CD4-positive, alpha-beta T cell (primary cell): Measurements from ENCODE around the gene STAG3. TPM values are rescaled to one million over a fixed set of nuclear protein-coding genes. Genes with fewer than 3 reads are reported as not detected.

Experiments used
- ATAC-seq: fragments of 200-7000 bp; cut with Tn5 transposase; one replicate; pipeline ENCODE4 v1.10.0; 2022; ENCODE audit warnings: mild to moderate bottlenecking; ENCODE audit not compliant: poor library complexity
- CTCF ChIA-PET: fragments of 350-600 bp; sonication (Branson Sonifier 250); formaldehyde crosslinking; loops from one replicate; lab custom pipeline; 2021; ENCODE audit warnings: antibody characterized with exemption, inconsistent platforms; lab: Charles Lee
- POLR2A ChIA-PET: fragments of 350-600 bp; sonication (Branson Sonifier 250); formaldehyde crosslinking; loops from one replicate; lab custom pipeline; 2021; ENCODE audit warnings: antibody characterized with exemption, inconsistent platforms; lab: Charles Lee
- DNase-seq, 14 experiments: peaks; one replicate each; pipeline ENCODE4 v3.0.0-alpha.2; 2013 to 2020; ENCODE audit warnings: mixed read lengths in 2 of 14
- H3K27ac ChIP-seq, 2 donors: one replicate each; pipeline versions ENCODE4 v1.5.1 to v1.7.0; 2013; ENCODE audit warnings: low read length in 2 of 2, low read depth in 1 of 2, mild to moderate bottlenecking in 1 of 2
- H3K27me3 ChIP-seq, 2 experiments: 1 replicate in 1 of 2; 2 replicates in 1 of 2; pipeline versions ENCODE4 v1.6.1 to v1.7.0; 2013; ENCODE audit warnings: low read length in 2 of 2, control low read depth in 1 of 2, mild to moderate bottlenecking in 1 of 2, moderate library complexity in 1 of 2; ENCODE audit not compliant: insufficient read depth in 2 of 2, control insufficient read depth in 1 of 2
- H3K36me3 ChIP-seq: one replicate; pipeline ENCODE4 v1.6.1; 2013; ENCODE audit warnings: low read length, control low read depth; ENCODE audit not compliant: insufficient read depth
- H3K4me1 ChIP-seq: one replicate; pipeline ENCODE4 v1.6.1; 2013; ENCODE audit warnings: low read length, control low read depth; ENCODE audit not compliant: insufficient read depth
- H3K4me3 ChIP-seq: one replicate; pipeline ENCODE4 v1.5.1; 2013; ENCODE audit warnings: mild to moderate bottlenecking, low read length, moderate library complexity
- H3K9me3 ChIP-seq, 2 experiments: 1 replicate in 1 of 2; 2 replicates in 1 of 2; pipeline versions ENCODE4 v1.6.1 to v1.7.0; 2013; ENCODE audit warnings: low read length in 2 of 2, mild to moderate bottlenecking in 2 of 2, control low read depth in 1 of 2, moderate library complexity in 1 of 2; ENCODE audit not compliant: control insufficient read depth in 1 of 2, insufficient read depth in 1 of 2
- H3K27ac Mint-ChIP-seq: one replicate; pipeline ENCODE4 v1.8.0; 2020; ENCODE audit warnings: mixed read lengths
- H3K27me3 Mint-ChIP-seq: one replicate; pipeline ENCODE4 v1.8.0; 2021; ENCODE audit warnings: mixed read lengths
- H3K36me3 Mint-ChIP-seq: one replicate; pipeline ENCODE4 v1.8.0; 2021; ENCODE audit warnings: low read depth, mixed read lengths
- H3K4me1 Mint-ChIP-seq: one replicate; pipeline ENCODE4 v1.8.0; 2021; ENCODE audit warnings: low read depth, mixed read lengths
- H3K4me3 Mint-ChIP-seq: one replicate; pipeline ENCODE4 v1.8.0; 2020; ENCODE audit warnings: mild to moderate bottlenecking, mixed read lengths
- H3K9me3 Mint-ChIP-seq: one replicate; pipeline ENCODE4 v1.8.0; 2020; ENCODE audit warnings: mixed read lengths
- intact Hi-C, 2 experiments: fragments of 100-400 bp; cut with DNase I in 1 of 2; cut with micrococcal nuclease in 1 of 2; formaldehyde crosslinking; loops; one replicate each; pipeline versions ENCODE4 v1.15.1 to v1.9.0; 2023 to 2025; cut with DNase I, micrococcal nuclease
- total RNA-seq, 174 experiments: library from RNA in 2 of 174; stranded (reverse) in 2 of 174; gene quantifications; one replicate each; pipeline ENCODE4 v1.2.3 and lab custom pipeline; 2021 to 2026
- TF ChIP-seq, protein P1 (sequence below): fragments of 200-600 bp; IDR thresholded peaks from one replicate; pipeline ENCODE4 v1.8.0; 2022; ENCODE audit warnings: antibody characterized with exemption, mild to moderate bottlenecking

The STAG3 gene
- total RNA-seq, 2 experiments from 2014 or later: 4.0 to 5.5 TPM

DNA sequence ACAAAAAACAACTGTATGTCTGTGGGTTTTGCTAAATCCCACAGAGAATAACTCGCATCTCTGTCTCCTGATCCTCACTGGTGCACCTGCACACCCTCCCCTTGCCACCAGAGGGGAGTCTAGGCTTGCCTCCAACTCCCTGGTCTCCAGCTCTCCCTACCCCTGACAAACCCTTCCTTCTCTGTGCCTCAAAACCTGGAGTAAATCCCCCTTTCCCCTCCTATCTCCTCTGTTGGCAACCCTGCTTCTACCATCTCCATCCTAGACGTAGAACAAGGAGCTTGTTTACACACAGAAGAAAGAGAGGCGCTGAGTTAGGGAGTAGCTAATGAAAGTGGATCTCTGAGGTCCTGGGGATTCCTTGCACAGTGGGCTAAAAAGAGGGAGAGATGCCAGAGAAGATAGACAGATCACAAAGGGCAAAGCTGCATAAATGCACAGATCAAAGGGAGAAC is 45.0 kb upstream of the STAG3 start:
- Mint-ChIP-seq H3K27ac (peak overlapping the region; percentile 42), H3K4me1 (peaks cover 15% of the 10 kb centered on the region), H3K27me3 (no peaks in the 10 kb centered on the region), H3K4me3 (peak overlapping the region; percentile 62), H3K9me3 (no peaks in the 10 kb centered on the region), H3K36me3 (no peaks in the 10 kb centered on the region)
- DNase-seq (peak; percentile 48 to 83 (median 62)), ATAC-seq (peak; percentile 77)
- ChIA-PET POLR2A (interaction anchor here (0.7 to 1.2 kb wide), 12 partner anchors 15 to 296 kb away, joined by 3 to 9 read pairs (median 4); partner anchors contain the start of genes GPC2, LAMTOR4, MCM7 and MEPCE), CTCF (interaction anchor here (0.7 to 1.5 kb wide), 21 partner anchors 11 to 275 kb away, joined by 3 to 11 read pairs (median 4); partner anchors contain the start of genes GPC2, LAMTOR4 and STAG3)
- intact Hi-C loops: loop anchor here (1.0 to 5.0 kb wide), 7 partner anchors 16 to 276 kb away; partner anchors contain the start of genes AZGP1 (in 1 of the 2), LAMTOR4 (in 1 of the 2) and PVRIG (in 1 of the 2)
- Histone ChIP-seq H3K27me3 (no peaks in the 10 kb centered on the region), H3K4me1 (peaks cover 23% of the 10 kb centered on the region), H3K36me3 (no peaks in the 10 kb centered on the region), H3K9me3 (no peaks in the 10 kb centered on the region), H3K4me3 (no peak overlapping the region), H3K27ac (no peak overlapping the region)
- TF ChIP-seq, protein P1, sequence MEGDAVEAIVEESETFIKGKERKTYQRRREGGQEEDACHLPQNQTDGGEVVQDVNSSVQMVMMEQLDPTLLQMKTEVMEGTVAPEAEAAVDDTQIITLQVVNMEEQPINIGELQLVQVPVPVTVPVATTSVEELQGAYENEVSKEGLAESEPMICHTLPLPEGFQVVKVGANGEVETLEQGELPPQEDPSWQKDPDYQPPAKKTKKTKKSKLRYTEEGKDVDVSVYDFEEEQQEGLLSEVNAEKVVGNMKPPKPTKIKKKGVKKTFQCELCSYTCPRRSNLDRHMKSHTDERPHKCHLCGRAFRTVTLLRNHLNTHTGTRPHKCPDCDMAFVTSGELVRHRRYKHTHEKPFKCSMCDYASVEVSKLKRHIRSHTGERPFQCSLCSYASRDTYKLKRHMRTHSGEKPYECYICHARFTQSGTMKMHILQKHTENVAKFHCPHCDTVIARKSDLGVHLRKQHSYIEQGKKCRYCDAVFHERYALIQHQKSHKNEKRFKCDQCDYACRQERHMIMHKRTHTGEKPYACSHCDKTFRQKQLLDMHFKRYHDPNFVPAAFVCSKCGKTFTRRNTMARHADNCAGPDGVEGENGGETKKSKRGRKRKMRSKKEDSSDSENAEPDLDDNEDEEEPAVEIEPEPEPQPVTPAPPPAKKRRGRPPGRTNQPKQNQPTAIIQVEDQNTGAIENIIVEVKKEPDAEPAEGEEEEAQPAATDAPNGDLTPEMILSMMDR: peak; percentile 82

DNA sequence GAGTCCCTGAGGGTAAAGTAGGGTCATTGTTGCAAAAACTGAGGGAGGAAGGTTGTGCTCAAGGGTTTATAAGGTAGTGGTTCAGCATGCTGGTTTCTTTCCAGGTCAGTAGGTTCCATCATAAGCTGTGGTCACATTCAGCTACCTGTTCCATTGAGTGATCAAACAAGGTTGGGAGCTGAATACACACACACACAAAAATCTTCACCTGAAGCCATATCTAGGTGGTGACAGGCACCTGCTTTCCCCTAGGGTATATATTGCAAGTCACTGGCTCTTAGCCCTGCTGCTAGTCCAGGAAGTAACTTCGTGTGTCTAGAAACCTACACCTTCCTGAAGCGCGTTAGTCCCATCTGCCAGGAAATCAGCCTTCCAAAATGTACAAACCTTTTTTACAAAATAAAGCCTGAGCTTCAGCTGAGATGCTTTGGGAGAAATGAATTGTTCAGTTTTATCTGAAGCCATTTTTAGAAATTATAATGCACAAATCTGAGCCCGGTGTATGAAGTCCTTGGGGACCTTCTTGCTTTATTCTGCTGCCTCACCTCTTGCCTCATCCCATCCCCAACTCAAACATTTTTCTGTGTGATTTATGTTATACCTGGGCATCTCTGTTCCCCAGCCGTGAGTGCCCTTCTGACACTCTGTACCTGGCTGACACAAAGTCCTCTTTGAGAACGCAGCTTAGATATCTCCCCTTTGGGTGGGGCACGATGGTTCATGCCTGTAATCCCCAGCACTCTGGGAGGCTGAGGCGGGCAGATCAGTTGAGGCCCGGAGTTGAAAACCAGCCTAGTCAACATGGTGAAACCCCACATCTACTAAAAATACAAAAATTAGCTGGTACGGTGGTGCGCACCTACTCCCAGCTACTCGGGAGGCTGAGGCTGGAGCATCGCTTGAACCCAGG is 39.6 kb upstream of the STAG3 start:
- POLR2A ChIA-PET: interaction anchor here (0.9 to 2.0 kb wide), 4 partner anchors 10 to 34 kb away, joined by 3 to 12 read pairs (median 4); partner anchors contain the start of genes LAMTOR4 and MBLAC1
- peak overlapping the region; percentile 26 for H3K27ac Mint-ChIP-seq
- no peak overlapping the region for H3K27ac ChIP-seq

DNA sequence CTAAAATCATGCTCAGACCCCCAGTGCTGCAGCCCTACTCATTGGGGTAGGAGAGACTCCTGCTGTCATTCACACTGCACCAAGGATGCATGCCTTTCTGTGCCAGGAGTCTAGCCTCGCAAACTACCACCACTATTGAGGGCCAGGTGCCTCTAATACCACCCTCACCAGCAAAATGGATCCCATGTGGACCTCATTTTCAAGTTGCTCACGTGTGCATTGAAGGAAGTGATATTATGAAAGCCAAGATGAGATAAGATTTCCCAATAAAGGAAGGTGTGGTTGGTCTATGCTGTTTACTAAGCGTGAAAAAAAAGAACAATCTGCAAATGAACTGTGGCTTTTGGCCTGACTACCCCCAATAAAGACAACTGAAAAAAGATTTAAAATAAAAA is 36.2 kb upstream of the STAG3 start:
- H3K4me3 ChIP-seq: no peak overlapping the region
- H3K36me3 ChIP-seq: no peaks in the 10 kb centered on the region
- intact Hi-C loops: no loop called here
- no peaks in the 10 kb centered on the region for H3K9me3 ChIP-seq
- H3K4me3 Mint-ChIP-seq: no peak overlapping the region
- POLR2A ChIA-PET: no interaction called here
- H3K27me3 ChIP-seq: no peaks in the 10 kb centered on the region
- CTCF ChIA-PET: no interaction called here
- peaks cover 14% of the 10 kb centered on the region for H3K4me1 Mint-ChIP-seq
- ATAC-seq (no peak), DNase-seq (no peak)
- H3K4me1 ChIP-seq: peaks cover 8% of the 10 kb centered on the region
- no peak overlapping the region for H3K27ac ChIP-seq
- H3K36me3 Mint-ChIP-seq: no peaks in the 10 kb centered on the region
- H3K9me3 Mint-ChIP-seq: no peaks in the 10 kb centered on the region
- H3K27me3 Mint-ChIP-seq: no peaks in the 10 kb centered on the region
- no peak overlapping the region for H3K27ac Mint-ChIP-seq
- TF ChIP-seq, protein P1: no peak

More for the DNA sequence above, 39.6 kb upstream of the STAG3 start:
- DNase-seq: peak in 1 of 14 experiments; percentile 36
- CTCF ChIA-PET: interaction anchor here (0.7 to 1.2 kb wide), 2 partner anchors 8 to 23 kb away, joined by 3 read pairs; no protein-coding TSS in a partner anchor
- Mint-ChIP-seq H3K4me3 (no peak overlapping the region), H3K9me3 (no peaks in the 10 kb centered on the region), H3K36me3 (no peaks in the 10 kb centered on the region), H3K27me3 (no peaks in the 10 kb centered on the region), H3K4me1 (peaks cover 13% of the 10 kb centered on the region)
- peaks cover 8% of the 10 kb centered on the region for H3K4me1 ChIP-seq
- peak; percentile 65 for ATAC-seq
- H3K4me3 ChIP-seq: no peak overlapping the region
- no peaks in the 10 kb centered on the region for H3K27me3 ChIP-seq
- no peaks in the 10 kb centered on the region for H3K36me3 ChIP-seq
- TF ChIP-seq, protein P1: no peak
- H3K9me3 ChIP-seq: no peaks in the 10 kb centered on the region
- intact Hi-C loops: no loop called here
